Muscle layer of duodenum (tissue), 2 donors: ENCODE results near the gene CCDC107.
"Not testable (repeated sequence)": the region's sequence is repeated elsewhere in the genome, so short reads cannot be mapped to it uniquely, and the experiment has no call there.

ENCODE experiments used
- H3K27ac ChIP-seq: one replicate; pipeline ENCODE4 v1.7.0; 2013; ENCODE audit warnings: mild to moderate bottlenecking, low read length
- H3K27me3 ChIP-seq: one replicate; pipeline ENCODE4 v1.7.0; 2013; ENCODE audit warnings: low read depth, mild to moderate bottlenecking, control low read depth, low read length
- H3K36me3 ChIP-seq, 2 donors: one replicate each; pipeline ENCODE4 v1.7.0; 2013; ENCODE audit warnings: low read length in 2 of 2, control low read depth in 1 of 2, mild to moderate bottlenecking in 1 of 2; ENCODE audit not compliant: insufficient read depth in 2 of 2, control insufficient read depth in 1 of 2
- H3K4me1 ChIP-seq, 2 donors: one replicate each; pipeline ENCODE4 v1.7.0; 2013; ENCODE audit warnings: low read length in 2 of 2, mild to moderate bottlenecking in 2 of 2, control low read depth in 1 of 2, moderate library complexity in 1 of 2; ENCODE audit not compliant: insufficient read depth in 2 of 2, control insufficient read depth in 1 of 2
- H3K4me3 ChIP-seq, 2 donors: one replicate each; pipeline ENCODE4 v1.7.0; 2013; ENCODE audit warnings: low read length in 2 of 2, low read depth in 1 of 2, mild to moderate bottlenecking in 1 of 2
- H3K9me3 ChIP-seq, 2 donors: one replicate each; pipeline ENCODE4 v1.7.0; 2013; ENCODE audit warnings: low read length in 2 of 2, control low read depth in 1 of 2, mild to moderate bottlenecking in 1 of 2; ENCODE audit not compliant: control insufficient read depth in 1 of 2
- donor health status: healthy.

The CCDC107 gene

GRCh38 chr9:35639631-35640030 lies 18.5 kb upstream of the CCDC107 start:
- H3K27ac ChIP-seq: no peak overlapping the region
- H3K4me1 ChIP-seq: no peaks in the 10 kb centered on the region
- no peaks in the 10 kb centered on the region for H3K27me3 ChIP-seq
- no peak overlapping the region for H3K4me3 ChIP-seq
- H3K9me3 ChIP-seq: no peaks in the 10 kb centered on the region
- no peaks in the 10 kb centered on the region for H3K36me3 ChIP-seq

DNA sequence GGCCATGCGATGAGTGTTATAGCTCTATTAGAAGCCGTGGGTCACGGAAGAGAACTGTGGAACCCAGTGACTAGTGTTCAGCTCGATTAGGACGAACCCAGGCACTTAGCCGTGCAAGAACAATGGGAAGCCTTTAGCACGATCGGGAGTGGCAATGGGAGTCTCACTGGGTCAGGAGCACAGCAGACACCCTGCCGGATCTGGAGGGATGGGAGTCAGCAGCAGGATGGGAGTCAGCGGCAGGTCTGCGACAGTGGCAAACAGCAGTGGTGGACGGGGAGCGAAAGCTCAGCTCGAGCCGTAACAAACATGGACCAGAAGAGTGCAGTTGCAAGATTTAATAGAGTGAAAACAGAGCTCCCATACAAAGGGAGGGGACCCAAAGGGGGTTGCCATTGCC lies 17.7 kb upstream of the CCDC107 start:
- H3K4me1 ChIP-seq, H3K4me3 ChIP-seq, H3K27ac ChIP-seq: not testable (repeated sequence)

DNA sequence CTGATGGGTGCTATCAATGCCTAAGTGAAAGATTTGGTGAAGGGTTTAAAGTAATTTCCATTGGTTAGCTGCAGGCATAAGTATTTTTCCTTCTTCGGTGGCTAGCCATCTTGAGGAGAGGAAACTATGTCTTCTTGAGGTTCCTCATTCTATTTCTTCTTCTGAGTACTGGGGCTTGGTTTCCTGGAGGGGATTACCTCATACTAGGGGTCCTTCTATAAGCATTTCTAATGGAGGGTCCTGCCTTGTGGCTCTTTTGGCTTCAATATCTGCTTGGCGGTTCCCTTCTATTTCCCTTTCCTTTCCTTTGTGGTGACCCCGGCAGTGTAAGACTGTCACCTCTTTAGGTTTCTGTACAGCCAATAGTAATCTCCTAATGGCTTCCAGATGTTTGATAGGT lies 16.6 kb upstream of the CCDC107 start:
- not testable (repeated sequence) for H3K27ac ChIP-seq, H3K36me3 ChIP-seq

More for the DNA sequence above, 17.7 kb upstream of the CCDC107 start:
- H3K27me3 ChIP-seq, H3K9me3 ChIP-seq, H3K36me3 ChIP-seq: not testable (repeated sequence)

GRCh38 chr9:35643046-35643445 lies 15.0 kb upstream of the CCDC107 start:
- no peaks in the 10 kb centered on the region for H3K27me3 ChIP-seq
- H3K36me3 ChIP-seq: no peaks in the 10 kb centered on the region
- H3K4me3 ChIP-seq: no peak overlapping the region
- no peaks in the 10 kb centered on the region for H3K9me3 ChIP-seq
- H3K27ac ChIP-seq: no peak overlapping the region
- H3K4me1 ChIP-seq: peaks cover 5 to 10% of the 10 kb centered on the region in 2 donors

More for the DNA sequence above, 16.6 kb upstream of the CCDC107 start:
- H3K27me3 ChIP-seq, H3K4me3 ChIP-seq, H3K9me3 ChIP-seq, H3K4me1 ChIP-seq: not testable (repeated sequence)

- H3K27me3 ChIP-seq: not testable (repeated sequence)
- peak overlapping the region; percentile 96 for H3K27ac ChIP-seq
Measured at GRCh38 chr9:35645736-35646135, 12.4 kb upstream of the CCDC107 start.

GRCh38 chr9:35646153-35646532 lies 11.9 kb upstream of the CCDC107 start:
- peak overlapping the region; percentile 74 to 87 for H3K4me3 ChIP-seq
- H3K27ac ChIP-seq: peak overlapping the region; percentile 96

More at GRCh38 chr9:35645736-35646135, 12.4 kb upstream of the CCDC107 start:
- H3K4me3 ChIP-seq: peak overlapping the region; percentile 74 to 87
- H3K36me3 ChIP-seq, H3K4me1 ChIP-seq, H3K9me3 ChIP-seq: not testable (repeated sequence)

GRCh38 chr9:35646533-35647265 lies 11.4 kb upstream of the CCDC107 start:
- H3K4me3 ChIP-seq: peak overlapping the region; percentile 74 to 87
- H3K27me3 ChIP-seq: no peaks in the 10 kb centered on the region
- no peaks in the 10 kb centered on the region for H3K36me3 ChIP-seq
- peaks cover 5 to 10% of the 10 kb centered on the region in 2 donors for H3K4me1 ChIP-seq
- H3K9me3 ChIP-seq: no peaks in the 10 kb centered on the region
- H3K27ac ChIP-seq: peak overlapping the region; percentile 96

More at GRCh38 chr9:35646153-35646532, 11.9 kb upstream of the CCDC107 start:
- Histone ChIP-seq H3K4me1 (peaks cover 5 to 10% of the 10 kb centered on the region in 2 donors), H3K9me3 (no peaks in the 10 kb centered on the region), H3K27me3 (no peaks in the 10 kb centered on the region), H3K36me3 (no peaks in the 10 kb centered on the region)

DNA sequence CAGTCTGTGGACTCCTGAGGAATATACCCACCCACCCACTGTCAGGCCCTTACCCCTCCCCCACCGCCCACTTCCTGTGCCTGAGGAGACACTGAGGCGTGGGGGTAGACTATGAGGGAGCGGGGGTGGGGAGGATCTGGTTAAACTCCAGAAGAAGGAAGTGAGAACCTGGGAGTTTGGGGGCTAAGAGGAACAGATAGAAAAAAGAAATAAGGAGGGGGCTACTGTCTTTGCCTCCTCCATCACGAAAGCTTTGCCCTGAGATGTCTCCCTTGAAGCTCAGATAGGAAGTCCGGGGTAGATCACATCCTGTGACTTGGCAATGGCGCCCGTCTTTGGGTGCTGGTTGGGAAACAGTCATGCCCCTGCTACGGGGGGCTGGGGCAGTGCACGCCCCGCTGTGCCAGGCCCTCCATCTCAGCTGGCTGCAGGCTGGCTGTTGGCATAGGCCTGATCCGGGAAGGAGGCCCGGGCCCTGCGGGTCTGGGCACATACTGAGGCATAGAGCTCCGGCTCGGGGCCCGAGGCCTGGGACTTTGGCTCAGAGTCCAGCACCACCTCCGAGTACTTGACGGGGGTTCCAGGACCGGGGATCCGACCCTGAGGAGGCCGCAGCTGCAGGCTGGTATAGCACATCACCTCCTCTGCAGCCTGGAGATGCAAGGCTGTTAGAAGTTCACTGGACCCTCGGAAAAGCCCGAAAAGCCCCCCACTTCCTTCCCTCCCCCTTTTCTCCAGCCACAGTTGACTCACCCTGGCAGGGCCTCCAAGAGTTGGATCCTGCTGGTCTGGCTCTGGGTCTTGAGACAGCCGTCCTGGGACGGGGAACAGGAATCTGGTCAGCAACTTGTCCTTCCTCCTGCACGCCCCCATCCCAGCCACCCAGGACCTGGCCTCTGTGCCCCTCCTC lies 8.4 kb upstream of the CCDC107 start:
- Histone ChIP-seq H3K9me3 (no peaks in the 10 kb centered on the region), H3K27me3 (no peaks in the 10 kb centered on the region), H3K27ac (peak overlapping the region; percentile 31), H3K4me3 (no peak overlapping the region), H3K4me1 (peaks cover 5 to 10% of the 10 kb centered on the region in 2 donors), H3K36me3 (no peaks in the 10 kb centered on the region)

- Histone ChIP-seq H3K9me3 (no peaks in the 10 kb centered on the region), H3K27me3 (no peaks in the 10 kb centered on the region), H3K27ac (peak within 1 kb of the TSS; percentile 31), H3K4me1 (peaks cover 5 to 10% of the 10 kb centered on the region in 2 donors), H3K36me3 (no peaks in the 10 kb centered on the region), H3K4me3 (no peak within 1 kb of the TSS)
Measured at GRCh38 chr9:35650341-35651158, 7.5 kb upstream of the CCDC107 start, which contains the start of gene SIT1. TSS of gene SIT1 (minus strand) at chr9:35650931. CDS start at chr9:35650853, 78 bp downstream.

DNA sequence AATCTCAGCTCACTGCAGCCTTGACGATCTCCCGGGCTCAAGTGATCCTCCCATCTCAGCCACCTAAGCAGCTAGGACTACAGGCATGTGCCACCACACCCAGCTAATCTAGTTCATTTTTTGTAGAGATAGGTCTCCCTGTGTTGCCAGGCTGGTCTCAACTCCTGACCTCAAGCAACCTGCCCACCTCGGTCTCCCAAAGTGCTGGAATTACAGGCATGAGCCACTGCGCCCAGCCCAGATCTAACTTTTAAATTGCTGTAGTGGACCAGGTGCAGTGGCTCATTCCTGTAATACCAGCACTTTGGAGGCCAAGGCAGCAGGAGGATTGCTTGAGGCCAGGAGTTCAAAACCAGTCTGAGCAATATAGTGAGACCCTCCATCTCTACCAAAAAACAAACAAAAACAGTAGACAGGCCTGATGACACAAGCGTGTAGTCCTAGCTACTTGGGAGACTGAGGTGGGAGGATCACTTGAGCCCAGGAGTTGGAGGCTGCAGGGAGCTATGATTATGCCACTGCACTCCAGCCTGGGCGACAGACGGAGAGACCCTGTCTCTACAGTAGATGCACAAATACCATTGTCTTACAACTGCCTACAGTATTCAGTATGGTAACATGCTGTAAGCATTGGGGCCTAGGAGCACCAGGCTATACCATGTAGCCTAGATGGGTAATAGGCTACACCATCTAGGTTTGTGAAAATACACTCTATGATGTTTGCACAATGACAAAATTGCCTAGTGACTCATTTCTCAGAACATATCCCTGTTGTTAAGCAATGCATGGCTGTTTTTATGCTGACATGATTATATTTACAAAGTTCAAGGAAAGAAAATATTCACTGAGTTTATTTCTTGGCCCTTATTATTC lies 5.9 kb upstream of the CCDC107 start:
- no peaks in the 10 kb centered on the region for H3K27me3 ChIP-seq
- no peaks in the 10 kb centered on the region for H3K9me3 ChIP-seq
- no peak overlapping the region for H3K4me3 ChIP-seq
- H3K4me1 ChIP-seq: peaks cover 3 to 4% of the 10 kb centered on the region in 2 donors
- H3K27ac ChIP-seq: no peak overlapping the region
- no peaks in the 10 kb centered on the region for H3K36me3 ChIP-seq
